Type B pancreatic cell (in vitro differentiated cells): ENCODE data around the gene CHCHD6. TPM values are rescaled to one million over a fixed set of nuclear protein-coding genes. Genes with fewer than 3 reads are reported as not detected.

Experiments
- DNase-seq: peaks from one replicate; pipeline ENCODE4 v3.0.0; 2021; ENCODE audit warnings: mixed read lengths; ENCODE audit not compliant: unreplicated experiment; ENCODE audit errors: extremely low spot score
- H3K27ac Mint-ChIP-seq: 2 replicates; pipeline ENCODE4 v1.8.0; 2021; ENCODE audit warnings: mild to moderate bottlenecking, mixed read lengths
- H3K27me3 Mint-ChIP-seq: 2 replicates; pipeline ENCODE4 v1.8.0; 2021; ENCODE audit warnings: mixed read lengths
- H3K36me3 Mint-ChIP-seq: 2 replicates; pipeline ENCODE4 v1.8.0; 2021; ENCODE audit warnings: mixed read lengths
- H3K4me1 Mint-ChIP-seq: one replicate; pipeline ENCODE4 v1.8.0; 2021; ENCODE audit warnings: mixed read lengths; ENCODE audit not compliant: unreplicated experiment
- H3K4me3 Mint-ChIP-seq: 2 replicates; pipeline ENCODE4 v1.8.0; 2021; ENCODE audit warnings: mild to moderate bottlenecking, mixed read lengths
- H3K9me3 Mint-ChIP-seq: 2 replicates; pipeline ENCODE4 v1.8.0; 2021; ENCODE audit warnings: mixed read lengths
- total RNA-seq: library from RNA; stranded (reverse); gene quantifications from 2 replicates; pipeline ENCODE4 v1.2.1, GENCODE V29; 2021; ENCODE audit warnings: low replicate concordance
- TF ChIP-seq, protein P1 (sequence below): fragments of 200-600 bp; sonication (generic); conservative IDR thresholded peaks from 2 replicates; pipeline ENCODE4 v1.5.0; 2021; ENCODE audit warnings: antibody characterized with exemption, mild to moderate bottlenecking

Gene CHCHD6
- total RNA-seq, 1 donor from 2014 or later = 17.5 TPM

DNA sequence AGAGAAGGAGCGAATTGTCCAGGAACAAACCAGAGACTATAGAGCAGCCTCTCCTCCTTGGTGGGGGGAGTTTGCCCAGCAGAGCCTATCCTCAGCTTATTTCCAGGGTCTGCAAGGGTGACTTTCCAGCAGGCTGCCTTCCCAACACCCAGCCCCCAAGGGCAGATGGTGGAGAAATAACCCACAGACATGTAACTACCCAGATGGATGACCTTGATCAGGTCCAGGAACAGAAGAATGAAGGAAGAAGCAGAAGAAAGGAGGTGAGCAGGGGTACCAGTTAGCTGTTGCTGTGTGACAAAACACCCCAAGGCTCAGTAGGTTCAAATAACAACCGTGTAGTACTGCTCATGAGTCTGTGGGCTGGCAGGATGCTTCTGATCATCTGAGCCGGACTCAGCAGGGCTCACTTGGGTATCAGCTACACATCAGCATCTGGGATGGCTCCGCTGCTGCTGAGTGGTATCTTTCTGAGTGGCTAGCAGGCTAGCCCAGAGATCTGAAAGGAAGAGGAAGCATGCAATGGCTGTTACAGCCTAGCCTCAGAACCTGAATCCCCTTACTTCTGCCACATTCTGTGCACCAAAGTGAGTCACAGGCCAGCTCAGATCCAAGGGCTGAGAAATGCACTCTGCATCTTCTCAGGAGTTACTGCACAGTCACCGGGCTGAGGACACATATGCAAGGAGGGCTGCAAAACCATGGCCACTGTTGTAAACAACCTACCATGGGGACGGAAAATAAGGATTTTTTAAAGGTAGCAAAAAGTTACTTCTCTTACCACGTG lies 26.9 kb upstream of the CHCHD6 start:
- peaks cover 17% of the 10 kb centered on the region for H3K4me1 Mint-ChIP-seq
- H3K9me3 Mint-ChIP-seq = no peaks in the 10 kb centered on the region
- no peaks in the 10 kb centered on the region for H3K36me3 Mint-ChIP-seq
- H3K4me3 Mint-ChIP-seq = no peak overlapping the region
- H3K27ac Mint-ChIP-seq = no peak overlapping the region
- TF ChIP-seq, protein P1, sequence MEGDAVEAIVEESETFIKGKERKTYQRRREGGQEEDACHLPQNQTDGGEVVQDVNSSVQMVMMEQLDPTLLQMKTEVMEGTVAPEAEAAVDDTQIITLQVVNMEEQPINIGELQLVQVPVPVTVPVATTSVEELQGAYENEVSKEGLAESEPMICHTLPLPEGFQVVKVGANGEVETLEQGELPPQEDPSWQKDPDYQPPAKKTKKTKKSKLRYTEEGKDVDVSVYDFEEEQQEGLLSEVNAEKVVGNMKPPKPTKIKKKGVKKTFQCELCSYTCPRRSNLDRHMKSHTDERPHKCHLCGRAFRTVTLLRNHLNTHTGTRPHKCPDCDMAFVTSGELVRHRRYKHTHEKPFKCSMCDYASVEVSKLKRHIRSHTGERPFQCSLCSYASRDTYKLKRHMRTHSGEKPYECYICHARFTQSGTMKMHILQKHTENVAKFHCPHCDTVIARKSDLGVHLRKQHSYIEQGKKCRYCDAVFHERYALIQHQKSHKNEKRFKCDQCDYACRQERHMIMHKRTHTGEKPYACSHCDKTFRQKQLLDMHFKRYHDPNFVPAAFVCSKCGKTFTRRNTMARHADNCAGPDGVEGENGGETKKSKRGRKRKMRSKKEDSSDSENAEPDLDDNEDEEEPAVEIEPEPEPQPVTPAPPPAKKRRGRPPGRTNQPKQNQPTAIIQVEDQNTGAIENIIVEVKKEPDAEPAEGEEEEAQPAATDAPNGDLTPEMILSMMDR = no peak
- peaks cover 48% of the 10 kb centered on the region for H3K27me3 Mint-ChIP-seq
- no peak for DNase-seq

DNA sequence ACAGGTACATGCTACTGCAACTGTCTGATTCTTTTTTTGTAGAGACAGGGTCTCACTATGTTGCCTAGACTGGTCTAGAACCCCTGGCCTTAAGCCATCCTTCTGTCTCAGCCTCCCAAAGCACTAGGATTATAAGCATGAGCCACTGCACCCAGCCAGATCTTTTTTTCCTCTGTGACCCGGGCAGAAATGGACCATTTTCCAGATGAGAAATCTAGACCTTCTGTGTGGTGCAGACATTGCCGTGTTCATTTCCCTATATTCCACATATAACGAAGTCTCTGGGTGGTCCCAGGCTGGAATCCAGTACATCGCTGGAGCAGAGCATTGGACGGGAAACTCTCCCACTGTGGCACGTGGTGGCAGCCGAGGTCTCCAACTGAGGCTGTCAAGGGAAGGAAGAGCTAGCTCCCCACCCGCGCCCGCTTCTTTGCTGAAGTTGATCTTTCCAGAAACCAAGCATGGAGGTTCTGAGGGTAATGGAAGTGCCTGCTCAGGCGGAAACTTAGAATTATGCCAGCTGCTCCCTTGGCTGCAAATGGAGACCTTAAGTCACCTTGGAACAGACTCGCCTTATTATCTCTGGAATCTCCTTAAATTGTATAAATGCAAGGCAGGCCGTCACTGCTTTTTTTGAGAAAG lies 26.1 kb upstream of the CHCHD6 start:
- peaks cover 53% of the 10 kb centered on the region for H3K27me3 Mint-ChIP-seq
- H3K36me3 Mint-ChIP-seq = no peaks in the 10 kb centered on the region
- DNase-seq = no peak
- H3K27ac Mint-ChIP-seq = no peak overlapping the region
- no peak overlapping the region for H3K4me3 Mint-ChIP-seq
- no peaks in the 10 kb centered on the region for H3K9me3 Mint-ChIP-seq
- TF ChIP-seq, protein P1 = no peak
- H3K4me1 Mint-ChIP-seq = peaks cover 17% of the 10 kb centered on the region

GRCh38 chr3:126678693-126679317 lies 25.2 kb upstream of the CHCHD6 start:
- no peak for DNase-seq
- Mint-ChIP-seq H3K4me3 (no peak overlapping the region), H3K9me3 (no peaks in the 10 kb centered on the region), H3K36me3 (no peaks in the 10 kb centered on the region), H3K4me1 (peaks cover 17% of the 10 kb centered on the region), H3K27me3 (peaks cover 56% of the 10 kb centered on the region), H3K27ac (no peak overlapping the region)
- TF ChIP-seq, protein P1 = no peak

GRCh38 chr3:126679318-126679751 lies 24.7 kb upstream of the CHCHD6 start:
- H3K27ac Mint-ChIP-seq = peak overlapping the region; percentile 59
- H3K9me3 Mint-ChIP-seq = no peaks in the 10 kb centered on the region
- peaks cover 56% of the 10 kb centered on the region for H3K27me3 Mint-ChIP-seq
- H3K4me1 Mint-ChIP-seq = peaks cover 20% of the 10 kb centered on the region
- DNase-seq = peak; percentile 93
- no peaks in the 10 kb centered on the region for H3K36me3 Mint-ChIP-seq
- TF ChIP-seq, protein P1 = peak; percentile 97
- H3K4me3 Mint-ChIP-seq = peak overlapping the region; percentile 49

DNA sequence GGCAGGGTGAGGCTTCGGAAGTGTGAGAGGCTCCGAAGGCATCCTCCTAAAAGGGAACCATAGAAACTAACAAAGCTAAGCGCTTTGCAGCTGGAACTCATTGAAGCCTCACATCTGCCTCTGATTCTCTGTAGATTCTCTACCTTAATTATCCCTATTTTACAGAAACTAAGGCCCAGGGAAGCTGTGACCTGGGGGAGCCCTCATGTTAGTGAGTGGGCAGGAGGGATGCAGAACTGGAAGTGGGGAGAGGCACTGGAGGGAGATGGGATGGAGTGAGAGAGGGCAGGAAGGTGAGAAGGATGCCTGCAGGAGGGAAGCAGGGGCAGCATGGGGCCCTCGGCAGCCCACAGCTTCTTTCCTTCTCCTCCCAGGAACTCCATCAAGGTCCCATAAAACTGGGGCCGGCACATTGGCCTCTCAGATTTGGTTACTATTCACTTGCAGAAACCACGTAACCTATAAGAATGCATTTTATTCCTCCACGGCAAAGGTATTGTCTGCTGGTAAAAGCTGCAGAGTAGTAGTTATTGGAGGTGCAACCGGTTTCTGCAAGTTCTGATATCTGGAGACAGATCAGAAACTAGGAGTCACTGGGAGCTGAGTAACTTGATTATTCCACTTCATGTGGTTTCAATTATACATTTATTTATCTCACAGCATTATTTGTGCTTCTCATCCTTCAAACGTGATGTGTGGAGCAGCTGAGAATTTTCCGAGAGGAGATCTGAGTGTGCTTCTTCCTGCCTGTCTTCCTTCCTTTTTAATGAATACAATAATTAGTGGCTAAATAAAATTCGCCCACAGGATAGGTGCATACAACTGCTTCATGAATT lies 24.0 kb upstream of the CHCHD6 start:
- Mint-ChIP-seq H3K36me3 (no peaks in the 10 kb centered on the region), H3K4me1 (peaks cover 24% of the 10 kb centered on the region), H3K4me3 (peak overlapping the region; percentile 49), H3K9me3 (no peaks in the 10 kb centered on the region), H3K27me3 (peaks cover 49% of the 10 kb centered on the region), H3K27ac (peak overlapping the region; percentile 59)
- TF ChIP-seq, protein P1 = no peak
- DNase-seq = no peak
